HL-60/S4 treated with phorbol 12-myristate 13-acetate at 8.2 ng/mL for 4 days and 3 days (cell line): ENCODE data around the gene ZNF664.

Experiments used
- in situ Hi-C: fragments of 300-500 bp; cut with MboI; formaldehyde crosslinking; loops from 2 replicates; pipeline ENCODE4 v1.15.0; 2022; ENCODE audit warnings: low sequenced_read_pairs

The ZNF664 gene

DNA sequence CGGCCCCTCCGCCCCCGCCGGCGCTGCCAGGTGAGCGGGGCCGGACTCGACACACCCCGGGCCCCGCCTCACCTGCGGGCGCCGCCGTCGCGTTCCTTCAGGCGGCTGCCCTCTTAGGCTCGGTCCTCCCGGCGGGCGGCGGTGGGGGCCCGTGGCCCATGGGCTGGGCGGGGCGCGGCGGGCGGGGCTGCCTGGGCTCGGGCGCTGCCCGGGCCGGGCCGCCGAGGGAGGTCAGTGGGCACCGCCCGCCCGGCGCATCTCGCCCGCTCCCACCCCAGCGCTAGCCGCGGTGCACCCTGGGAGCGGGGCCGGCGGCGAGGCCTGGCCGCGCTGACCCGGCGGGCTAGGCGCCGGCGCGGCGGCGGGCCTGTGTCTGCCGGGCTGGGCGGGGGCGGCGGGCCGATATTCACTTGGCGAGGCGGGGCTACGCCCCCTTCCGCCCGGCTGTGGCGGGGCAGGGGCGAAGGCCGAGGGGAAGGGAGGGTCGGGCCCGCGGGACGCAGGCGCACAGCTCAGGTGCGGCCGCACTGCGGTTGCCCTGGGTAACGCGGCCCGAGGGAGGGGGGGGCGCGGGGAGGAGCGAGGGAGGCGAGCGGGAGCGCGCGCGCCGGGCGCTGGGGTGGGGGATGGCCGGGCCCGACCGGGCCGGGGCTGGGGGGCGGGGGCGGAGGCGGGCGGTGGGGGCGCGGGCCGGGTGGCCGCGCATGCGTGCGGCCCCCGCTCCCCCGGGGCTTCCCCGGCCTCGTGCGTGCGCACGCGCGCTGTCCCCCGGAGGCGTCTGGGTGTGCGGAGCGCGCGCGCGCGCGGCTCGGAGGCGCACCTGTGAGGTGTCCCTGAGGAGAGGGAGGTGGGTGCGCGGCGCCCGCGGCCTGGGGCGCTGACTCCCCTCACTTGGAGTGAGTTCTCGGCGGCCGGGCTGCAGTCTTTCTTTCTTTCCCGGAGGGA lies at the start of gene ZNF664, which contains the start of gene CCDC92:
ZNF664 (plus strand) TSS at position 759 of the 945 bp plus-strand sequence. CDS start 38,930 bp downstream, outside the sequence.
CCDC92 (minus strand) TSS at position 375 of the 945 bp plus-strand sequence. CDS start 28,526 bp downstream, outside the sequence.
- in situ Hi-C loops: no loop called here

- in situ Hi-C loops: no loop called here
Observed at GRCh38 chr12:123923927-123924326, 49.1 kb upstream of the ZNF664 start.

GRCh38 chr12:123924539-123924938 lies 48.5 kb upstream of the ZNF664 start:
- in situ Hi-C loops: no loop called here

GRCh38 chr12:123928274-123928865 lies 44.6 kb upstream of the ZNF664 start:
- in situ Hi-C loops: no loop called here

DNA sequence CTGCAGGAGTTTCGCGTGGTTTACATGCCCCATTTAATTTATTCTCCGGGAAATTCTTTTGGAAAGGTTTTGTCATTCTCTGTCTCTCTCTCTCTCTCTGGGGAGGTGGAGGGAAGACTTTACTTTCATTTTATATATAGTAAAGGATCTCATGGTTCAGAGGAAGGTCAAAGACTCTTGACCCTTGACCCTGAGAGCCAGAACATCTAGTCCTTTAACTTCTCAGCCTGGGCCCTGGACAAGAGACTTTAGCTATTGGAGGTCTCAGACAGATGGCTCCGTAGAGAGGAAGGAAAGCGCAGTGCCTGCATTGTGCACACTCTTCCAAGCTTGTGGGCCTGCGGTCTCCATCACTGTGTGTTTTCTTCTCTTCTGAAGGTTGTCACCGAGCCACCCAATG lies 44.1 kb upstream of the ZNF664 start:
- in situ Hi-C loops: no loop called here

DNA sequence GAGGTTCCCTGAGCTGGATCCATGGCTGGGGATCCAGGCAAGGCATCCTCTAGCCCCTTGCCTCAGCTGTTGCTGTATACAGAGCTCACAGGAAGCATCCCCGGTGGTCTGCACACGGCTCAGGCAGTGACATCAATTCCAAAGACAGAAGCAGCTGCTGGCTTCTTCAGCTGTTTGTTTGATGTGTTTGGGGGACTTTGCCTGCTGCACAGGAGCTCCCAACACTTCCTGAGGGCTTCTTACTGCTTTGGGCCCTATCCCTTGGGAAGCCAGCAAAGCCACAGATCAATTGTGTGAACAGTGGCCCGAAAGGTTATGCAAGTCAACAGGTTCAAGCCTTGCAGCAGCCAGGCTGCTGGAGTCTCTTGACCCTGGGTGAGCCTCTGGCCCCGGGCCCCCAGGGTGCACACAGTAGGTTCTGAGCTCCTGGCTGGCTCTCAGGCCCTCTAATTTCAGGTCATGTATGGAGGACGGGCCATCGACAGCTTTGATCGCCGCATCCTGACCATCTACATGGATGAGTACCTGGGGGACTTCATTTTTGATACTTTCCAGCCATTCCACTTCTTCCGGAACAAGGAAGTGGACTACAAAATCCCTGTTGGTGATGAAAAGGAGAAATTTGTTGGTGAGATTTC lies 43.0 kb upstream of the ZNF664 start:
- in situ Hi-C loops: no loop called here

- in situ Hi-C loops: no loop called here
Observed at GRCh38 chr12:123931686-123932321, 41.2 kb upstream of the ZNF664 start.

- in situ Hi-C loops: no loop called here
Observed at GRCh38 chr12:123933214-123933613, 39.8 kb upstream of the ZNF664 start.

- in situ Hi-C loops: no loop called here
Observed at GRCh38 chr12:123934016-123934620, 38.9 kb upstream of the ZNF664 start.

DNA sequence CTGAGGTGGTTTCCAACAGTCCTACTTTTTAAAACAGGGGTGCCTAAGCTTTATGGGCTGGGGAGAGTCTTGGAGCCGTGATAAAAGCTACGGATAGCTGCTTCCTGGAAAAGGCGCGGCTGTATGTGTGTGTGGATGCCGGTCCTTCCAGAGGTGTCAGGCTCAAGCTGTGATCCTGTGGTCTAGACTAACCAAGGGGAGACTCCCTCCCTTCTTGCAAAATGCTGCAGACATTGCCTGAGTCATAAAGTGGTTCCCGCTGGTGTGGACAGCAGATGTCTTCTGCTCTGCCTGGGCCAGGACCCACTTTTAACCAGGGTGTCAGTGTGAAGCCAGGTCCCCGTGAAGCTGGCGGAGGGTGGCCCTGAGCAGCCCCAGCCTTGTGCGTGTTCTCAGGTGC lies 38.2 kb upstream of the ZNF664 start:
- in situ Hi-C loops: no loop called here

DNA sequence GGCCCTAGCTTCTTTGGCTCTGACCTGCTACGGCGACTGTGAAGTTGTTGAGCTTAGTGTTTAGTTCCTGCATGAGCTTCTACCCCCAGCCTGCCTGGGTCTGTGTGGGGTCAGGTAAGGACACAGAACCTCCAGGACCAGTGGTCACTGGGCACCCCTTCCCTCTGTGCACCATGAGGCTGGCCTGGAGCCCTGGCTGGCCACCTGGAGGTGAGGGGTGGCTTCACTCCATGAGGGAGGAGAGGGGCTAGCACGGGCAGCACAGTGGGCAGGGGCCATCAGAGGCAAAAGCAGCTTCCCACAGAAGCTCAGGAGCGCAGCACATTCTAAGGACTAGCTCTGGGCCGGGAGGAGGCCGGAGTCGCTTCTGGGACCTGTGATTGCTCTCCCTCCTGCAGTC lies 37.1 kb upstream of the ZNF664 start:
- in situ Hi-C loops: no loop called here

DNA sequence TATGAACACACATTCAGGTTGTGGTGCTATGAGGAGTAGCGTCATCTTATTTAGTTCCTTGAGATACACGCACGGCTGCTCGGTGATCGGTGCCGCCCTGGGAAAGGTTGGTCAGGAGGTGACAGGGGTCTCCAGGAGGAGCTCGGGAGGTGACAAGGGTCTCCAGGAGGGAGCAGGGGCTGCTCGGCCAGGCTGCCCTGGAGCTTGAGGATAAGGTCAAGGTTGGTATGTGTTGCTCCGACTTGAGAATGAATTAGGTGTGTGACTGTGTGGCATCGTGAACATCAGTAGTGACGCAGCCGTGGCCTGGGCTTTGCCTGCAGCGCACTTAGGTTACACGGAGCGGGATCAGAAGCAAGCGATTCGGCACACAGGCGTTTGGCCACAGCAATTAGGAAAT lies 36.5 kb upstream of the ZNF664 start:
- in situ Hi-C loops: no loop called here

DNA sequence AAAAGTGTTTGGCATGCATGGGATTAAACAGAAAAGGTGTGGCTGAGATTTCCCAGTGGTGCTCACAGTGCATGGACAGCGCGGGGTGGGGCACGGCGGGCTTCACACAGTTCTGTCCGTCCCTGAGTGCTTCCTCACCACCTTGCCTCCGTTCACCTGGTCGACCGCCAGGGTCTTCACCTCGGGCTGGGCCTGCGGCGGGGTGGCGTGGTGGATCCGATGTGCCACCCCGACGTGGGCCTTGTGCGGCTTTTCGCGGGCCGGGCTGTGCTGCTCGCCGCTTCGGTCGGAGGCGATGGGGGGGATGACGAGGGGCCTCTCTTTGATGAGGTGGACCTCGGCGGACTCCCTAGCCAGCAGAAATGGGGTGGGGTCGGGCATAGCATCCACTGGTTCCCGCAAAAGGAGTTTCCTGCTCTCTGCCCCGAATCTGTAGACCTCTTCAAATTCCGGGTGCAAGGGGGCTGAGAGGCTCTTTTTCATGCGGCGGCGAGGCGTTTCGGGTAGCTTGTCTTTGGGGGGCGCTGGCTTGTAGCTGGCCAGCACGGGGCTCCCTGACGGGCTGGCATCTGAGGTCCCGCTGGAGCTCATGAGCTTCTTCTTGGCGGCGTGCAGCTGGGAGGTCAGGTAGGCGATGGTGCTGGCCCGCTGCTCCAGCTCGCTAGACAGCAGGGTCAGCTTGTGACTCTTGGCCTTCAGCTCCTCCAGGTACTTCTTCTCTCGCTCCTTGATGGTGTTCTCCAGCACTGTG lies 35.9 kb upstream of the ZNF664 start:
- in situ Hi-C loops: no loop called here

DNA sequence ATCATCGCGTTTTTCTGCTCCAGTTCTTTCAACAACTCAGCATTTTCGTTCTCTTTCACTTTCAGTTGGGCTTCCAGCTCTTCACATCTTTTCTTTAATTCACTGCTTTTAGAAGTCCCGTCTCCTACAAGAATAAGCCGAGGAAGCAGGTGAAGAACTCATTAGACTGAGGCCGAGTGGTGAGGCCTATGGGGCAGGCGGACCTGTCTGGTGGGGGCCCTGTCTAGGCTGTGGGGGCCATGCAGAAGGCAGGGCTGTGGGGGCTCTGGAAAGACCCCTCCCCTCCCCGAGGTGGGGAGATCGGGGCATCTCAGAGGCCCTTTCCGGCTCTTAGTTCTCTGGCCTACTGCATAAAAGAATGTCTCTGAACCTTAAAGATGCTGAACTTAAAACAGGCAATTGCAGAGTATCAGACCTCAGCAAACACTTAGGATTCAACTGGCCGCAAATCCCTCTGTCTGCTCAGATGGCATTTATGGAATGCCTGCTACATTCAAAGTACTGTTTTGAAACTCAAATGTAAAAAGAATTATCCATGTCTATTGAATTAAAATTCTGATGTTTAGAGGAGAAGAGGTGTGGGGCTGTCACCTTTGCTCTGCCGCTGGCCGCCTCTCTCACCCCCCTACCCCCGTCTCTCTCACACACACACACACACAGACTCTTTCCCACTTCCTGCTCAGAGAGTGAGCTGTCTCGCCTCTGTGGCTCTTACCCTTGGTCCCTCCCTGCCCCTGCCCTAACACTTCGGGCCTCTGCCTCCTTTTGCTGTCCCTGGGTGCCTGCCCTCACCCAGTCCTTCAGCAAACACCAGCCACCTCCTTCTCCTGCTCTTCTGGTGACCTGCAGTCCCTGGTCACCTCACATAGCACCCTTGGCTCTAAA lies 35.1 kb upstream of the ZNF664 start:
- in situ Hi-C loops: no loop called here

DNA sequence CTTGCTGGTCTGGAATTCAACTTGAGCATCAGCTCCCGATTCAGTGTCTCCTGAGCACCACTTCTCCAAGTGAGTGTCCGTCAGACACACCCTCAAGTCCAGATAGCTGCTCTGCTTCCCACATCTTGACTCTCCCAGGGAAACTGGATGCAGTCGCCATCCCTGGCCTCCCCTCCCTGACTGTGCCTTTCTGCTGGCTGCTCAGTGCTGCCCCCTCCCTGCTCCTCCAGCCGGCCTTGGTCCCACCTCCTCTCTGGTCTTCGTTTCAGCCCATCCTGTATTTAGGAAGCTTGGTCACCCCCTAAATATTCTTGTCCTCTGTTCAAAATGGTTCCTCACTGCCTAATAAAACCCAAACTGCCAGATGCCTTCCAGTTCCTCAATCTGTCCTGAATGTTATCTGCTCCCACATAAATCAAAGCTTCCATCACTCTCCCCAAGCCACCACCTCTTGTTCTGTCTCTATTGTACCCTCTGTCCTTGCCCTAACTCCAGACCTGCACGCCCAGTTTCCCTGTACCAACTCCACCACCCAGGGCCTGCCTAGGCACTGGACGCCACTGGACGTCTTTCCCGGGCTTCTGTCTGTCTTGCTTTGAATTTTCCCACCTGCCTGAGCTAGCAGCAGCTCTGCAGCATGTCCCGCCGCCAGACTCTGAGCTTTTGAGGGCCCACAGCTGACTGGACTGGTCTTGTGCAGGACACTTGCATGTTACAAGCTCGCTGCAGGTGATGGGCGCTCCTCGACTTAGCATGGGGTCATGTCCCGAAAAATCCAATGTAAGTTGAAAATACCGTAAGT lies 34.1 kb upstream of the ZNF664 start:
- in situ Hi-C loops: no loop called here

DNA sequence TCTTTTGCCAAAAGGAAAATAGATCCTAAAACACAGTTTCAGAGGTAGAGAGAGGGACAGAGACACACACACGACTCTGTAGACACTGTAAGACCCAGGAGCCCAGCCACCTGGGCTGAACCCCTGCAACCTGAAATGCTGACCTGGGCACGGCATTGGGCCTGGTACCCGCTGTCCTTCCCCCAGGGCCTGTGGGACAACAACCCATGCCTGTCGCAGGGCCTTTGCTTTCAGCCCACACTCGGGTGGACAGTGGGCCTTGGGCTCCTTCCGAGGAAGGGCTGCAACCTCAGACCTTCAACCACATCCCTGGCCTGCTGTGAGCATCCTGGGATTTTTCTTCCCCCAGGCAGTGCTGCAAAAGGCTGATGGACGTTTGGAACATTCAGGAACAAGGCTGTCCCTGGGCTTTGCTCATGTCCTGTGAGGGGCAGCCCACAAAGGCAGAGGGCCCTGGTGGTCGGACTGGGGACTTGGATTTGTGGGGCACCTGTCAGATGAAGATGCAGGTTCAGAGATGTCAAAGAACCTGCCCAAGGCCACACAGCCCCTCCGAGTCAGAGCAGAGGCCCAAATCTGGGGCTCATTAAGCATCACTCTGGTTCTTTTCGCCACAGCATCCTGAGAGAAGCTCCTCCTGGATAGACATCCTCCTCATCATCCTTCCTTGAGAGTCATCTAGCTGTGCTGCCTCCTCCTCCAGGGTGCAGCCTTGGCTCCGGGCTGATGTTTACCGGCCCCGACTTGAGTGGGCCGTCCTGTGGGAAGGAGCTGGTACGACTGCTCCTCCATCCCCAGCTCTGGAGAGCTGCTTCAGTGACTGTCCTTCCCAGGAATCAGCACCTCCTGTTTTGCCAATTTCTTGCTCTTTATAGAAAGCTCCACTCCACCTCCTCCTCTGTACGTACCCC lies 33.0 kb upstream of the ZNF664 start:
- in situ Hi-C loops: no loop called here

- in situ Hi-C loops: no loop called here
Observed at GRCh38 chr12:123940627-123940966, 32.4 kb upstream of the ZNF664 start.
